Neural crest cell (in vitro differentiated cells): ENCODE results near the gene BEAN1. TPM values are rescaled to one million over a fixed set of nuclear protein-coding genes. Genes with fewer than 3 reads are reported as not detected.

Experiments used
- DNase-seq: peaks from one replicate; pipeline ENCODE4 v3.0.0; 2021; ENCODE audit warnings: low read depth, mixed read lengths, low spot score
- H3K27ac Mint-ChIP-seq: one replicate; pipeline ENCODE4 v1.8.0; 2021; ENCODE audit warnings: mild to moderate bottlenecking, mixed read lengths; ENCODE audit not compliant: unreplicated experiment
- H3K27me3 Mint-ChIP-seq: 2 replicates; pipeline ENCODE4 v1.8.0; 2021; ENCODE audit warnings: low read depth, mild to moderate bottlenecking, mixed read lengths
- H3K36me3 Mint-ChIP-seq: 2 replicates; pipeline ENCODE4 v1.8.0; 2021; ENCODE audit warnings: low read depth, mild to moderate bottlenecking, mixed read lengths
- H3K4me1 Mint-ChIP-seq: 2 replicates; pipeline ENCODE4 v1.8.0; 2021; ENCODE audit warnings: mixed read lengths
- H3K4me3 Mint-ChIP-seq: one replicate; pipeline ENCODE4 v1.8.0; 2021; ENCODE audit warnings: mild to moderate bottlenecking, mixed read lengths
- H3K9me3 Mint-ChIP-seq: 2 replicates; pipeline ENCODE4 v1.8.0; 2021; ENCODE audit warnings: mixed read lengths
- CTCF ChIP-seq: fragments of 200-600 bp; sonication (generic); conservative IDR thresholded peaks from 2 replicates; pipeline ENCODE4 v1.5.0; 2021; ENCODE audit warnings: antibody characterized with exemption, mild to moderate bottlenecking
- total RNA-seq: library from RNA; stranded (reverse); gene quantifications from 2 replicates; pipeline ENCODE4 v1.2.1, GENCODE V29; 2021

BEAN1 gene
- total RNA-seq, 1 donor from 2014 or later = 1.5 TPM

- Mint-ChIP-seq H3K27ac (no peak overlapping the region), H3K4me1 (peaks cover 5% of the 10 kb centered on the region)
Observed at GRCh38 chr16:66426112-66427035, 721 bp upstream of the BEAN1 start.

DNA sequence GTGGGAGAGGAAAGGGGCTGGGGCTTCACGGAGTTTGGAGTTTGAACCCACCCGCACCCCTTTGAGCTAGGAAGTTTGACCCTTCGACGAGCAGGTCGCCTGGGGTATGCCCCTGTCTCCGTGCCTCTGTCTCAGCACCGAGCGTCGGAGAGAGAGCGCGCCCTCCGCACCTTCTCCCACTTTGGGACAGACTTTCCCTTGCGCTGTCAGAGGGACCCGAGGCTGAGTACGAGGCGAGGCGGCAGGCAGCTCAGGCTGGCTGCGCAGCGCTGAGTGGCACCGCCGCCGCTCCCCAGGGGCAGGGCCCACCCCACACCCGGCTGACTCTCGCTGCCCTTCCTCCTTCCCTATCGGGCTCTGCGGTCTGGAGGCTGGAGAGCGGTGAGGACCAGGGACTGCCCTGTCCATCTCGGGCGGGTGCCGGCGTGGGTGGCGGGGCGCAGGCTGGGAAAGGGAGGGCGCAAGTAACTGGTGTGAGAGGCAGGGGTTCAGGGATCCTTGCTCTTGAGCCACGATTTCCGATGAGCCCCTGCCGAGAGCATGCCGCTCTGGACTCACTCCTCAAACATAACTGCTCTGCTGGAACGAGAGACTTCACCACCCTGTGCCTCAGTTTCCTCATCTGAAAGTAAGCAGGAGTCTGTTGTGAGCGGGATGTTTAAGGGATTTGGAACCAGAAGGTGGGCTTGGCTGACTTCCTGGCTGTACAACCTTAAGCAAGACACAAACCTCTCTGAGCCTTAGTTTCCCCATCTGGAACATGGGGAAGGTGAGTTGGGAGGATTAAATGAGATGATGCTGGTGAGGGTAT lies 981 bp downstream of the BEAN1 start:
- no peak overlapping the region for H3K27ac Mint-ChIP-seq
- H3K9me3 Mint-ChIP-seq = no peaks in the 10 kb centered on the region
- no peaks in the 10 kb centered on the region for H3K36me3 Mint-ChIP-seq
- H3K4me1 Mint-ChIP-seq = peaks cover 5% of the 10 kb centered on the region
- peak; percentile 20 for DNase-seq
- H3K27me3 Mint-ChIP-seq = peaks cover 82% of the 10 kb centered on the region
- peak overlapping the region; percentile 71 for H3K4me3 Mint-ChIP-seq
- no peak for TF ChIP-seq CTCF

More at GRCh38 chr16:66426112-66427035, 721 bp upstream of the BEAN1 start:
- H3K9me3 Mint-ChIP-seq = no peaks in the 10 kb centered on the region
- H3K36me3 Mint-ChIP-seq = no peaks in the 10 kb centered on the region
- H3K4me3 Mint-ChIP-seq = peak overlapping the region; percentile 69
- DNase-seq = no peak
- peaks cover 76% of the 10 kb centered on the region for H3K27me3 Mint-ChIP-seq
- no peak for TF ChIP-seq CTCF

- H3K27me3 Mint-ChIP-seq = peaks cover 78% of the 10 kb centered on the region
- TF ChIP-seq CTCF = no peak
- DNase-seq = no peak
- peaks cover 10% of the 10 kb centered on the region for H3K4me1 Mint-ChIP-seq
- H3K36me3 Mint-ChIP-seq = no peaks in the 10 kb centered on the region
- H3K4me3 Mint-ChIP-seq = peak overlapping the region; percentile 71
- H3K27ac Mint-ChIP-seq = no peak overlapping the region
- no peaks in the 10 kb centered on the region for H3K9me3 Mint-ChIP-seq
Observed at GRCh38 chr16:66428682-66429251, 1.7 kb downstream of the BEAN1 start.

GRCh38 chr16:66429290-66429962 lies 2.3 kb downstream of the BEAN1 start:
- H3K27me3 Mint-ChIP-seq = peaks cover 71% of the 10 kb centered on the region
- peak overlapping the region; percentile 71 for H3K4me3 Mint-ChIP-seq
- peaks cover 13% of the 10 kb centered on the region for H3K4me1 Mint-ChIP-seq
- no peaks in the 10 kb centered on the region for H3K9me3 Mint-ChIP-seq
- TF ChIP-seq CTCF = no peak
- H3K27ac Mint-ChIP-seq = no peak overlapping the region
- DNase-seq = no peak
- H3K36me3 Mint-ChIP-seq = no peaks in the 10 kb centered on the region

DNA sequence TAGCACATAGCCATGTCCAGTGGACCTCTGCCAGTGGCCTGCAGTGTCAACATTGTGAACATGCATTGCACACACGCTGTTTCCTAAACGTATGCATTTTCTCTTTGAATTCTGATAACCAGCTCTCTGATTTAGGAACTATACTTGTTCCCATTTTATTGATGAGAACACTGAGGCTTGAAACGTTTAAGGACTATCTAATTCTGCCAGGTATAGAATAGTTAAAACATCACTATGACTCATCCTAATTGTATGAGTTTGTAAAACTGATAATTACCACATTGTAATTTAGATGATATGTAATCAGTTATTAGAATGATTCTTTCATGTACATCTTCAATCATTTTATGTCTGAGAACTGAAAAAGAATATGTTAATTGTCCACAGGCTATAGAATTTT lies 3.1 kb downstream of the BEAN1 start:
- Mint-ChIP-seq H3K9me3 (no peaks in the 10 kb centered on the region), H3K4me3 (peak overlapping the region; percentile 47), H3K4me1 (peaks cover 18% of the 10 kb centered on the region), H3K27ac (no peak overlapping the region), H3K27me3 (peaks cover 63% of the 10 kb centered on the region), H3K36me3 (no peaks in the 10 kb centered on the region)
- no peak for DNase-seq
- no peak for TF ChIP-seq CTCF
